HL-60 (cell line): ENCODE data around the gene ATP6V1F.

Experiments
- GABPA ChIP-seq: IDR thresholded peaks from 2 replicates; pipeline ENCODE4 v1.6.1; 2012; ENCODE audit warnings: low read depth
- POLR2AphosphoS5 ChIP-seq: IDR thresholded peaks from 2 replicates; pipeline ENCODE4 v1.6.1; 2012; ENCODE audit warnings: low read depth
- TF ChIP-seq, protein P1 (sequence below): IDR thresholded peaks from one replicate; pipeline ENCODE4 v1.5.1; 2011; ENCODE audit warnings: low read length, control low read depth, inconsistent platforms; ENCODE audit not compliant: insufficient read depth
- TF ChIP-seq, protein P2 (sequence below): IDR thresholded peaks from 2 replicates; pipeline ENCODE4 v1.6.1; 2012; ENCODE audit warnings: low read depth; ENCODE audit not compliant: insufficient replicate concordance

DNA sequence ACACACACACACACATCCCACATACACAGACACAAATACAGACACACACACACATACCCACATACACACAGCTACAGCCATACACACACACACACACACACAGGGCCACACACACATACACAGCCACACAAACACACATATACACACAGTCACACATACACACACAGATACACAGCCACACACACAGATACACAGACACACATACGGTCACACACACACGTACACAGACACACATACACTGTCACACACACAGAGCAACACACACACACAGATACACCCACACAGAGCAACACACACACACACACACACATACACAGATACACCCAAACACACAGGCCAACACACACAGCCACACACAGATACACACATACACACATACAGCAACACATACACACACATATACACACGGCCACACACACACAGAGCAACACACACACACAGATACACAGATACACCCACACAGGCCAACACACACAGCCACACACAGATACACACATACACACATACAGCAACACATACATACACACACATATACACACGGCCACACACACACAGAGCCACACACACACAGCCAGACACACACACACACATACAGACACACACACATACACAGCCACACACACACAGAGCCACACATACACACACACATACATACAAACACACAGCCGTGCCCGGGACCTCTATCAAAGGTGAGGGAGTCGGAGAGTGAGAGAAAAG lies 25.5 kb downstream of the ATP6V1F start:
- TF ChIP-seq POLR2AphosphoS5 (no peak), GABPA (no peak)
- TF ChIP-seq, protein P1, sequence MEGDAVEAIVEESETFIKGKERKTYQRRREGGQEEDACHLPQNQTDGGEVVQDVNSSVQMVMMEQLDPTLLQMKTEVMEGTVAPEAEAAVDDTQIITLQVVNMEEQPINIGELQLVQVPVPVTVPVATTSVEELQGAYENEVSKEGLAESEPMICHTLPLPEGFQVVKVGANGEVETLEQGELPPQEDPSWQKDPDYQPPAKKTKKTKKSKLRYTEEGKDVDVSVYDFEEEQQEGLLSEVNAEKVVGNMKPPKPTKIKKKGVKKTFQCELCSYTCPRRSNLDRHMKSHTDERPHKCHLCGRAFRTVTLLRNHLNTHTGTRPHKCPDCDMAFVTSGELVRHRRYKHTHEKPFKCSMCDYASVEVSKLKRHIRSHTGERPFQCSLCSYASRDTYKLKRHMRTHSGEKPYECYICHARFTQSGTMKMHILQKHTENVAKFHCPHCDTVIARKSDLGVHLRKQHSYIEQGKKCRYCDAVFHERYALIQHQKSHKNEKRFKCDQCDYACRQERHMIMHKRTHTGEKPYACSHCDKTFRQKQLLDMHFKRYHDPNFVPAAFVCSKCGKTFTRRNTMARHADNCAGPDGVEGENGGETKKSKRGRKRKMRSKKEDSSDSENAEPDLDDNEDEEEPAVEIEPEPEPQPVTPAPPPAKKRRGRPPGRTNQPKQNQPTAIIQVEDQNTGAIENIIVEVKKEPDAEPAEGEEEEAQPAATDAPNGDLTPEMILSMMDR: no peak
- TF ChIP-seq, protein P2, sequence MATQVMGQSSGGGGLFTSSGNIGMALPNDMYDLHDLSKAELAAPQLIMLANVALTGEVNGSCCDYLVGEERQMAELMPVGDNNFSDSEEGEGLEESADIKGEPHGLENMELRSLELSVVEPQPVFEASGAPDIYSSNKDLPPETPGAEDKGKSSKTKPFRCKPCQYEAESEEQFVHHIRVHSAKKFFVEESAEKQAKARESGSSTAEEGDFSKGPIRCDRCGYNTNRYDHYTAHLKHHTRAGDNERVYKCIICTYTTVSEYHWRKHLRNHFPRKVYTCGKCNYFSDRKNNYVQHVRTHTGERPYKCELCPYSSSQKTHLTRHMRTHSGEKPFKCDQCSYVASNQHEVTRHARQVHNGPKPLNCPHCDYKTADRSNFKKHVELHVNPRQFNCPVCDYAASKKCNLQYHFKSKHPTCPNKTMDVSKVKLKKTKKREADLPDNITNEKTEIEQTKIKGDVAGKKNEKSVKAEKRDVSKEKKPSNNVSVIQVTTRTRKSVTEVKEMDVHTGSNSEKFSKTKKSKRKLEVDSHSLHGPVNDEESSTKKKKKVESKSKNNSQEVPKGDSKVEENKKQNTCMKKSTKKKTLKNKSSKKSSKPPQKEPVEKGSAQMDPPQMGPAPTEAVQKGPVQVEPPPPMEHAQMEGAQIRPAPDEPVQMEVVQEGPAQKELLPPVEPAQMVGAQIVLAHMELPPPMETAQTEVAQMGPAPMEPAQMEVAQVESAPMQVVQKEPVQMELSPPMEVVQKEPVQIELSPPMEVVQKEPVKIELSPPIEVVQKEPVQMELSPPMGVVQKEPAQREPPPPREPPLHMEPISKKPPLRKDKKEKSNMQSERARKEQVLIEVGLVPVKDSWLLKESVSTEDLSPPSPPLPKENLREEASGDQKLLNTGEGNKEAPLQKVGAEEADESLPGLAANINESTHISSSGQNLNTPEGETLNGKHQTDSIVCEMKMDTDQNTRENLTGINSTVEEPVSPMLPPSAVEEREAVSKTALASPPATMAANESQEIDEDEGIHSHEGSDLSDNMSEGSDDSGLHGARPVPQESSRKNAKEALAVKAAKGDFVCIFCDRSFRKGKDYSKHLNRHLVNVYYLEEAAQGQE: no peak
